Measurements from ENCODE around the gene SIGLEC7.

SIGLEC7 gene

GRCh38 chr19:51103926-51104341 is 38.2 kb upstream of the SIGLEC7 start:
- no peak for TF ChIP-seq EZH2 (optimal IDR thresholded peaks at IDR 0.05; ENCODE audit: low read depth, low read length)
- TF ChIP-seq CTCF (IDR thresholded peaks at IDR 0.05; ENCODE audit: low read length): no peak
- TF ChIP-seq EZH2phosphoT487 (IDR thresholded peaks at IDR 0.05; ENCODE audit: low read length): no peak
- Histone ChIP-seq H3K27ac (ENCODE audit: low read length) (no peak overlapping the region), H3K79me2 (ENCODE audit: low read length) (peaks cover 36% of the 10 kb centered on the region), H3K9me3 (replicated peaks; ENCODE audit: insufficient read depth, low read length) (no peaks in the 10 kb centered on the region), H3K9ac (ENCODE audit: low read length) (no peak overlapping the region), H3K4me3 (ENCODE audit: low read length) (no peak overlapping the region), H4K20me1 (ENCODE audit: insufficient read depth, low read length) (no peaks in the 10 kb centered on the region), H3K4me1 (ENCODE audit: low read length) (peaks cover 3% of the 10 kb centered on the region; the same call in 1 of the 2 replicates), H3F3A (ENCODE audit: insufficient read depth, low read length) (no peaks in the 10 kb centered on the region), H2AFZ (ENCODE audit: low read length) (no peak overlapping the region), H3K4me2 (ENCODE audit: low read depth, low read length) (no peak overlapping the region), H3K36me3 (replicated peaks; ENCODE audit: insufficient read depth, low read length) (0 out of 2 replicates have a peak, but pooled peaks cover 9% of the 10 kb centered on the region), H3K9me2 (replicated peaks; ENCODE audit: insufficient read depth, low read length) (no peaks in the 10 kb centered on the region), H3K27me3 (replicated peaks; ENCODE audit: insufficient read depth, low read length) (no peaks in the 10 kb centered on the region)
- DNase-seq: no peak

- Histone ChIP-seq H3K9me2 (replicated peaks; ENCODE audit: insufficient read depth, low read length) (no peaks in the 10 kb centered on the region), H4K20me1 (ENCODE audit: insufficient read depth, low read length) (no peaks in the 10 kb centered on the region), H3K9me3 (replicated peaks; ENCODE audit: insufficient read depth, low read length) (no peaks in the 10 kb centered on the region), H3K4me2 (ENCODE audit: low read depth, low read length) (peak overlapping the region; percentile 79), H3K79me2 (ENCODE audit: low read length) (peaks cover 34% of the 10 kb centered on the region), H3K4me1 (ENCODE audit: low read length) (peaks cover 3% of the 10 kb centered on the region; the same call in 1 of the 2 replicates), H2AFZ (ENCODE audit: low read length) (peak overlapping the region; percentile 59), H3K9ac (ENCODE audit: low read length) (peak overlapping the region; percentile 79), H3K27ac (ENCODE audit: low read length) (peak overlapping the region; percentile 3; the same call in 1 of the 2 replicates), H3K4me3 (ENCODE audit: low read length) (peak overlapping the region; percentile 78), H3K27me3 (replicated peaks; ENCODE audit: insufficient read depth, low read length) (peaks cover 15% of the 10 kb centered on the region; the same call in 1 of the 2 replicates), H3F3A (ENCODE audit: insufficient read depth, low read length) (no peaks in the 10 kb centered on the region), H3K36me3 (replicated peaks; ENCODE audit: insufficient read depth, low read length) (0 out of 2 replicates have a peak, but pooled peaks cover 6% of the 10 kb centered on the region)
- TF ChIP-seq CTCF (IDR thresholded peaks at IDR 0.05; ENCODE audit: low read length) (no peak), EZH2 (optimal IDR thresholded peaks at IDR 0.05; ENCODE audit: low read depth, low read length) (no peak), EZH2phosphoT487 (IDR thresholded peaks at IDR 0.05; ENCODE audit: low read length) (no peak)
- no peak for DNase-seq
Observed at GRCh38 chr19:51107406-51108065, 34.6 kb upstream of the SIGLEC7 start.

- peak within 1 kb of the TSS; percentile 95 for H2AFZ ChIP-seq (ENCODE audit: low read length)
- H4K20me1 ChIP-seq (ENCODE audit: insufficient read depth, low read length): no peaks in the 10 kb centered on the region
- peak within 1 kb of the TSS; percentile 78 for H3K4me3 ChIP-seq (ENCODE audit: low read length)
- peaks cover 16% of the 10 kb centered on the region; the same call in 1 of the 2 replicates for H3K27me3 ChIP-seq (replicated peaks; ENCODE audit: insufficient read depth, low read length)
- peaks cover 34% of the 10 kb centered on the region for H3K79me2 ChIP-seq (ENCODE audit: low read length)
- DNase-seq: peak; percentile 99
- H3K9ac ChIP-seq (ENCODE audit: low read length): peak within 1 kb of the TSS; percentile 79
- TF ChIP-seq EZH2phosphoT487 (IDR thresholded peaks at IDR 0.05; ENCODE audit: low read length) (no peak), EZH2 (optimal IDR thresholded peaks at IDR 0.05; ENCODE audit: low read depth, low read length) (no peak), CTCF (IDR thresholded peaks at IDR 0.05; ENCODE audit: low read length) (no peak)
- no peaks in the 10 kb centered on the region for H3K36me3 ChIP-seq (replicated peaks; ENCODE audit: insufficient read depth, low read length)
- H3K4me1 ChIP-seq (ENCODE audit: low read length): peaks cover 3% of the 10 kb centered on the region; the same call in 1 of the 2 replicates
- no peaks in the 10 kb centered on the region for H3K9me3 ChIP-seq (replicated peaks; ENCODE audit: insufficient read depth, low read length)
- H3K27ac ChIP-seq (ENCODE audit: low read length): peak within 1 kb of the TSS; percentile 3; the same call in 1 of the 2 replicates
- H3F3A ChIP-seq (ENCODE audit: insufficient read depth, low read length): no peaks in the 10 kb centered on the region
- H3K4me2 ChIP-seq (ENCODE audit: low read depth, low read length): peak within 1 kb of the TSS; percentile 79
- H3K9me2 ChIP-seq (replicated peaks; ENCODE audit: insufficient read depth, low read length): no peaks in the 10 kb centered on the region
Observed at GRCh38 chr19:51108066-51108804, 33.9 kb upstream of the SIGLEC7 start, which contains the start of gene CTU1. TSS of gene CTU1 (minus strand) at chr19:51108409. CDS start at chr19:51104569, 3,840 bp downstream.
